PC-9 (cell line): ENCODE data around the gene AOPEP. TPM values are rescaled to one million over a fixed set of nuclear protein-coding genes. Genes with fewer than 3 reads are reported as not detected.
A peak's percentile ranks its signal among the peaks of the same experiment; 100 is the strongest.

Source experiments
- BruUV-seq: library from RNA; stranded (reverse); fragments of 400-500 nt; replicated peaks from 2 replicates; lab custom pipeline; 2021; lab: Mats Ljungman, UMichigan
- CTCF ChIA-PET: fragments of 300-600 bp; sonication (Branson Sonifier 250); formaldehyde crosslinking; loops from one replicate; lab custom pipeline; 2022; ENCODE audit warnings: antibody characterized with exemption; lab: Charles Lee
- POLR2A ChIA-PET: fragments of 300-600 bp; sonication (Branson Sonifier 250); formaldehyde crosslinking; loops from one replicate; lab custom pipeline; 2022; ENCODE audit warnings: antibody characterized with exemption; ENCODE audit not compliant: unreplicated experiment; lab: Charles Lee
- DNase-seq, 2 experiments: peaks; one replicate each; pipeline versions ENCODE4 v3.0.0 to v3.0.0-alpha.2; 2015 to 2022; ENCODE audit warnings: mixed read lengths in 1 of 2
- H2AFZ ChIP-seq: fragments of 200-600 bp; sonication (generic); 2 replicates; pipeline ENCODE4 v1.8.1; 2017; ENCODE audit warnings: antibody characterized with exemption
- H3F3A ChIP-seq: fragments of 200-600 bp; sonication (generic); 2 replicates; pipeline ENCODE4 v1.8.1; 2017; ENCODE audit warnings: antibody characterized with exemption, mild to moderate bottlenecking, low read depth; ENCODE audit not compliant: insufficient read depth
- H3K27ac ChIP-seq: fragments of 200-600 bp; sonication (generic); 2 replicates; pipeline ENCODE4 v1.6.1; 2016; ENCODE audit warnings: mixed run types
- H3K27me3 ChIP-seq: fragments of 200-600 bp; sonication (generic); 2 replicates; pipeline ENCODE4 v1.6.1; 2016; ENCODE audit warnings: low read depth, mixed run types; ENCODE audit not compliant: insufficient read depth
- H3K36me3 ChIP-seq: fragments of 200-600 bp; sonication (generic); 2 replicates; pipeline ENCODE4 v1.6.1; 2016; ENCODE audit warnings: low read depth, mixed run types
- H3K4me1 ChIP-seq: fragments of 200-600 bp; sonication (generic); replicated peaks from 2 replicates; pipeline ENCODE4 v1.6.1; 2016; ENCODE audit warnings: mixed run types; ENCODE audit not compliant: insufficient read depth
- H3K4me2 ChIP-seq: fragments of 200-600 bp; sonication (generic); 2 replicates; pipeline ENCODE4 v1.6.1; 2017; ENCODE audit warnings: mixed run types
- H3K4me3 ChIP-seq: fragments of 200-600 bp; sonication (generic); 2 replicates; pipeline ENCODE4 v1.6.1; 2016; ENCODE audit warnings: mixed run types
- H3K79me2 ChIP-seq: fragments of 200-600 bp; sonication (generic); 2 replicates; pipeline ENCODE4 v1.6.1; 2017; ENCODE audit warnings: low read depth, mixed run types
- H3K9me2 ChIP-seq: fragments of 200-600 bp; sonication (generic); 2 replicates; pipeline ENCODE4 v1.8.1; 2017; ENCODE audit warnings: mild to moderate bottlenecking; ENCODE audit not compliant: insufficient read depth
- H3K9me3 ChIP-seq: fragments of 200-600 bp; sonication (generic); 2 replicates; pipeline ENCODE4 v1.8.1; 2016; ENCODE audit warnings: low read depth; ENCODE audit not compliant: insufficient read depth
- H4K20me1 ChIP-seq: fragments of 200-600 bp; sonication (generic); 2 replicates; pipeline ENCODE4 v1.8.1; 2017; ENCODE audit not compliant: insufficient read depth
- CTCF ChIP-seq: fragments of 200-600 bp; sonication (generic); conservative IDR thresholded peaks from 2 replicates; pipeline ENCODE4 v1.6.1; 2017; ENCODE audit warnings: mixed run types, antibody characterized with exemption, mild to moderate bottlenecking, moderate library complexity
- EZH2 ChIP-seq: fragments of 200-600 bp; sonication (generic); IDR thresholded peaks from 2 replicates; pipeline ENCODE4 v1.8.0; 2017; ENCODE audit warnings: antibody characterized with exemption, low read depth
- intact Hi-C: fragments of 100-400 bp; cut with micrococcal nuclease; formaldehyde crosslinking; loops from one replicate; pipeline ENCODE4 v1.10.0; 2022; ENCODE audit not compliant: unreplicated experiment
- total RNA-seq: library from RNA; stranded (reverse); gene quantifications from 2 replicates; pipeline ENCODE4 v1.2.3, GENCODE V29; 2021

AOPEP gene
- total RNA-seq, 1 experiment from 2014 or later = 90.0 TPM

- peaks cover 26% of the 10 kb centered on the region for H3F3A ChIP-seq
- BruUV-seq = no TSS peak
- intact Hi-C loops = no loop called here
- peak; percentile 14 to 85 for DNase-seq
- no peaks in the 10 kb centered on the region for H3K27me3 ChIP-seq
- no peaks in the 10 kb centered on the region for H3K9me2 ChIP-seq
- POLR2A ChIA-PET = no interaction called here
- no peaks in the 10 kb centered on the region for H3K36me3 ChIP-seq
- H2AFZ ChIP-seq = peak overlapping the region; percentile 42
- H3K79me2 ChIP-seq = no peaks in the 10 kb centered on the region
- peak overlapping the region; percentile 68 for H3K27ac ChIP-seq
- H3K4me3 ChIP-seq = no peak overlapping the region
- H3K4me1 ChIP-seq = peaks cover 41% of the 10 kb centered on the region
- H4K20me1 ChIP-seq = no peaks in the 10 kb centered on the region
- no peak for TF ChIP-seq EZH2
- no peak for TF ChIP-seq CTCF
- H3K9me3 ChIP-seq = peaks cover 6% of the 10 kb centered on the region; the same call in 1 of the 2 replicates
- CTCF ChIA-PET = interaction anchor here (0.7 kb wide), 1 partner anchor 72 kb away, joined by 3 read pairs; no protein-coding TSS in a partner anchor
- H3K4me2 ChIP-seq = peak overlapping the region; percentile 27
Observed at GRCh38 chr9:94717761-94718160, 8.7 kb upstream of the AOPEP start.

GRCh38 chr9:94718936-94719335 is 7.6 kb upstream of the AOPEP start:
- Histone ChIP-seq H4K20me1 (no peaks in the 10 kb centered on the region), H3F3A (peaks cover 26% of the 10 kb centered on the region), H3K4me3 (no peak overlapping the region), H3K79me2 (no peaks in the 10 kb centered on the region), H2AFZ (0 out of 2 replicates have a peak overlapping the region, but pooled peaks have one; percentile 16), H3K4me1 (peaks cover 41% of the 10 kb centered on the region), H3K9me3 (peaks cover 6% of the 10 kb centered on the region; the same call in 1 of the 2 replicates), H3K9me2 (no peaks in the 10 kb centered on the region), H3K27me3 (no peaks in the 10 kb centered on the region), H3K4me2 (no peak overlapping the region), H3K27ac (peak overlapping the region; percentile 68), H3K36me3 (no peaks in the 10 kb centered on the region)
- no peak for DNase-seq
- TF ChIP-seq CTCF = no peak
- TF ChIP-seq EZH2 = no peak
- intact Hi-C loops = no loop called here
- POLR2A ChIA-PET = no interaction called here
- BruUV-seq = no TSS peak
- CTCF ChIA-PET = no interaction called here

- no peak overlapping the region for H3K4me2 ChIP-seq
- H3F3A ChIP-seq = peaks cover 29% of the 10 kb centered on the region
- DNase-seq = peak; percentile 37 to 64
- POLR2A ChIA-PET = no interaction called here
- H3K36me3 ChIP-seq = no peaks in the 10 kb centered on the region
- H2AFZ ChIP-seq = no peak overlapping the region
- H4K20me1 ChIP-seq = no peaks in the 10 kb centered on the region
- BruUV-seq = no TSS peak
- TF ChIP-seq CTCF (no peak), EZH2 (no peak)
- no peak overlapping the region for H3K4me3 ChIP-seq
- H3K27me3 ChIP-seq = no peaks in the 10 kb centered on the region
- peaks cover 6% of the 10 kb centered on the region; the same call in 1 of the 2 replicates for H3K9me3 ChIP-seq
- no peaks in the 10 kb centered on the region for H3K79me2 ChIP-seq
- peaks cover 41% of the 10 kb centered on the region for H3K4me1 ChIP-seq
- intact Hi-C loops = loop anchor here (2.0 to 10.0 kb wide), 2 partner anchors 75 to 165 kb away; partner anchors contain the start of gene PCAT7
- CTCF ChIA-PET = interaction anchor here (0.7 kb wide), 1 partner anchor 51 kb away, joined by 7 read pairs; no protein-coding TSS in a partner anchor
- peak overlapping the region; percentile 68 for H3K27ac ChIP-seq
- no peaks in the 10 kb centered on the region for H3K9me2 ChIP-seq
Observed at GRCh38 chr9:94719878-94720277, 6.6 kb upstream of the AOPEP start.
